SHP77 treated with DMSO at 0.1 percent for 48 hours (cell line): Measurements from ENCODE around the gene CCDC34.

Experiments used
- DNase-seq: peaks from one replicate; lab custom pipeline; 2025; lab: John Stamatoyannopoulos, UW

Gene CCDC34, protein sequence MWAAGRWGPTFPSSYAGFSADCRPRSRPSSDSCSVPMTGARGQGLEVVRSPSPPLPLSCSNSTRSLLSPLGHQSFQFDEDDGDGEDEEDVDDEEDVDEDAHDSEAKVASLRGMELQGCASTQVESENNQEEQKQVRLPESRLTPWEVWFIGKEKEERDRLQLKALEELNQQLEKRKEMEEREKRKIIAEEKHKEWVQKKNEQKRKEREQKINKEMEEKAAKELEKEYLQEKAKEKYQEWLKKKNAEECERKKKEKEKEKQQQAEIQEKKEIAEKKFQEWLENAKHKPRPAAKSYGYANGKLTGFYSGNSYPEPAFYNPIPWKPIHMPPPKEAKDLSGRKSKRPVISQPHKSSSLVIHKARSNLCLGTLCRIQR

DNA sequence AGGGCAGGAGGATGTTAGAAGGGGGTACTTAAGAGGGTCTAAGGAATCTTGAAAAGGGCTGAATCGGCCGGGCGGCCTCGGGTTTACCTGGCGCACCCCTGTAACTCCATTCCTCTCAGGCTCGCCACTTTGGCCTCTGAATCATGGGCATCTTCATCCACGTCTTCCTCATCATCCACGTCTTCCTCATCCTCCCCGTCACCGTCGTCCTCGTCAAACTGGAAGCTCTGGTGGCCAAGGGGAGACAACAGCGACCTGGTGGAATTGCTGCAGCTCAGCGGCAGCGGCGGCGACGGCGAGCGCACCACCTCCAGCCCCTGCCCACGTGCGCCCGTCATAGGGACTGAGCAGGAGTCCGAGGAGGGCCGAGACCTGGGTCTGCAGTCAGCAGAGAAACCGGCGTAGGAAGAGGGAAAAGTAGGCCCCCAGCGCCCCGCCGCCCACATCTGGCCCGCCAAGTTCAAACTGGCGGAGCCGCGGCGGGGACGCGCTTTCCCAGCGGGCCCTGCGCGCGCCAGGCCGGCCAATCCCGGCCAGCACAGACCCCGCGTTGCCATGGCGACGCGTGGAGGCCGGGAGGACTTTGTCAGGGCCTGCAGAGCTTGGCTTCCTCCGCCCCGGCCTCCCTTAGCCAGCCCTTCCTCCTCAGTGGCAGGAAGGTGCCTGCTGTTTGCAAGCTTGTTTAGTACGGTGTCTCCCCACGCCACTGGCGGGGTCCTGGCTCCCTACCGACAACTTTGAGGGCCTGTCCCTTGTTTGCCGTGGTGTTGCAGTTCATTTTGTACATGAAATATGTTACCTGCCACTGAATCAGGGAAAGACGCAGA lies at the start of gene CCDC34:
Gene CCDC34 (minus strand): TSS at position 467 of the 827 bp plus-strand sequence. CDS start 21 bp downstream, at position 446.
- DNase-seq: peak; percentile 34

DNA sequence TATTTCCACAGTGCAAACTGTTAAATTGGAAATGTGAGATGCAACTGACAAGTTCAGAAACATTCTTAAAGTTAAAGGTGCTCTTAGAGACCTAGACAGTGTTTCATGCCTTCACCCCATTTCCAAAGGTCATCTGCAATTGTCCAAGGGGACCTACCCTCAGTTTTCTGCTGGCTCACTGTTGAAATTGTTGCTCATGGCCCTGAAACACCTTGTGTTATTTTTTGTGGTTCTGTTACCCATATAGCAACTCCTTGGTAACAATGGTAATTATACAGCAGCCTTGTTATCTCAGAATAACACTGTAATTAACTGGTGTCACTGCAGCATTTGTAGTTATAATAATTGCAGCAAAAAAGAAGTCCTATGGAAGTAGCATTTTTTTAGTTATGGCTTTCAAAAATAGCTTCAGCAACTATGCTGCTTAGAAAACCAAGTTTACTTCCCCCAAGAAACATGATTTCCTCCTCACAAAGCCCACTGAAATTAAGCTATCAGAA lies 49.2 kb upstream of the CCDC34 start:
- no peak for DNase-seq

DNA sequence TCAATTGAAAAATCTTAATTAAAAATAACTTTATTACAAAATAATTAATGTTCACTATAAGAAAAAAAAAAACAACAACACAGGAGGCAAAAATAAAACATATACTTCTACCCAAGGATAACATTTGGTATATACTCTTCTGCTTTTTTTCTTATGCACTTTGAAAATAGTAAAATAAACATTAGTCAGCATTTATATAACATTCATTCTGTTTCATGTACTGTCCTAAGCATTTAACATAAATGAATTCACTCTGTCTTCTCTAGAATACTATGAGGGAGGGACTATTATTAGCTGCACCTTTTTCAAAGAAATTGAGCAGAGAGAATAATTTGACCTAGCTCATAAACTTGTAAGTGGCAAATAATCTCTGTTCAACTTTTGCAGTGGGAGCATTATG lies 48.3 kb upstream of the CCDC34 start:
- DNase-seq: no peak

DNA sequence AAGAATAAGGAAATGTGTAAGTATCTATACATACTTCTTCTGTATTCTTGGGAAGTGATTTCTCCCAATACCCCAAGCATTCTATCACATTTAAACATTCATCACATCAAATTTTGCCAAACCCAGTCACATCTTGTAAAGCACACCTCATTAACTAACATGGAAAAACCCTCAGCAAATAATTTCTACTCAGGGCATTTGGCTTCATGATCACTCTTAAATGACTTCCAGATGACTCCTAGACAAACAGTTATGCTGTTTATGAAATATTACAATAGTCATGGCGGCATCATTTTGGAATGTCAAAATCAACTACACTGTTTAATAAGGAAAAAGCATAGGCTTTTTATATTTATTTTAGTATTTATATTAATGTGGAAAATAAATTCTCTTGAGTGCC lies 47.3 kb upstream of the CCDC34 start:
- DNase-seq: no peak

DNA sequence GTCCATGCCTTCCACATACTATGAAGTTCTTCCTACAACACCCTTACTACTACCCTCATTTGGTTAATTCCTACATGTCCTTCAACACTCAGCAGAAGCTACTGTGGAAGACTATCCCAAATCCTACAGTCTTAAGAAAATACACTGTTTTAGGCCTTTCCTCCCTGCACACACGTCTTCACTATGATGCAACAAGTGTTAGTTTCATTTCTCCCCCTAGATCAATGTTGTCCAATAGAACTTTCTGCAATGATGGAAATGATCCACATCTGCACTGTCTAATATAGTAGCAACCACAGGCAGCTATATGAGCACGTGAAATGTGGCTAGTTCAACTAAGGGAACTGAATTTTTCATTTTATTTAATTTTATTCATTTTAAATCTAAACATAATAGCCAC lies 46.7 kb upstream of the CCDC34 start:
- DNase-seq: no peak

DNA sequence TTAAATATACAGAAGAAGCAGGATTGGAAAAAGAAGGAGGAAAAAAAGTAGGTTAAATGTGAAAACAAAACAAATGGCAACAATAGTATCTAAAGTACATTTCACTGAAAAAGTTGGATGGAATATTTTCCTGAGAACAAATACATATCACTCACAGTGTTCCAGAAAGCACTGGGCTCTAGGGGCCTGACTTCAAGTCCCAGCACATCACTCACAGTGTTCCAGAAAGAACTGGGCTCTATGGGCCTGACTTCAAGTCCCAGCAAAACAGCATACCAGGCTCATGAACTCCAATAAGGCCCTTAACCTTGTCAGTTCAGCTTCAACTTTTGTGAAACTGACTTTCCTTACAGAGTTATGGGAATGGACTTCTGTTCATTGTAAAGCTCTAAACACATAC lies 46.0 kb upstream of the CCDC34 start:
- no peak for DNase-seq

DNA sequence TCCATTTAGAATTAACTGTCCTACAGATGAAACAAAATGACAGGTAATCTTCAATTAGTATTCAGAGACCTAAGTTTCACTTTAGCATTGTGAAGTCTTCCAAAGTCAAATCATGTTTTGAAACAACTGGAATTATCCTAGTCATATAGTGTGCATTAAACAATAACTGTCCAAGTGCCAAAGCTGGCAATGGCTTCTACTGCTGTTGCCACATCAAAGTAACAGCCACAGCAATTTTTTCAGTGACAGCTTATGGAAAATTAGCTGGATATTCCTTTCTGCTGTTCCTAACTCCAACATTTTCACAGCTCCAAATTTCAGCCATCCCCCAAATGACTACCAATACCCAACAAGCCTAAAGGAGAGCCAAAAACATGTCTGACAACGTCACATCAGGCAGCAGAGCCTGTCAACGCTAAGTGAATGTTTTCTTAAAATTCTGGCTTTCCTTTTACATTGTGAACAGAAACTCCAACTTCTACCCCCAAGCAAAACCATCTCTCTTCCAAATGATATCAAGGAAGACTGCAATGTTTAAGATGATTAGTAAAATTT lies 45.3 kb upstream of the CCDC34 start:
- no peak for DNase-seq

DNA sequence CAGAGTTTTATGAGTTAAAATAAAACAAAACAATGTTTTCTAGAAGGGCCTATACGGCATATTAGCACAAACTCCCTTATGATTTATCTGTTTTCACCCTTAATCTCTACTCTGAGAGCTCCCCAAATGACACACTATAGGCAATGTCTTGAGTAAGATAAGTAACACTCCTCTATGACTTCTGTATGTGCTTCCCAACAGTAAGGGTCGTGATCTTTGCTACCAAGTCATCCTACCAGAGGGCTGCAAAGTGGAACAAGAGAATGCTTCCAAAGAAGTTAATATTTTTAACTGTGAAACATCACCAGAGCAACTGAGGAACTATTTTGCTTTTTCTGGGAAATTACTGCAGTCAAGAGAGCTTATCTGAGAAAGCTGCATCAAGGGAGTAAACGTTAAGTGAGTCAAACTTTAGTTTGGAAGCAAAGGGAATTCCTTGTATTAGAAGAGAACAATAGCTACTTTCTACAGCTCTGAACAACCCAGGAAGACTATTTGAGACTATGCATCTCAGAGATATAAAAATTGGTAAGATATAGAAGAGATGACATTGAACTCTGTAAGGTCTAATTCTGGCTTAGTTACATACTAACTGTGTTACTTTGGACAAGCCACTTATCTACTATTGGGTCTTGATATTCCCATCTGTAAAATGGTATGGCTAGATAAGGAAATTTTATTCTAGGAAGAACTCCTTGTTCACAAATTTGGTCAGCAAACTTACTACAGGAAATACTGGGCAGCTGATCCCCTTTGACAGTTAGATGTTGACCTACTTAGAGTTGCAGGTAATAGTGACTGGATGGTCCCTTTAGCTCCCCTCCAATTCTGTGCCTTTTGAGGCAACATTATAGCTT lies 43.7 kb upstream of the CCDC34 start:
- DNase-seq: no peak

DNA sequence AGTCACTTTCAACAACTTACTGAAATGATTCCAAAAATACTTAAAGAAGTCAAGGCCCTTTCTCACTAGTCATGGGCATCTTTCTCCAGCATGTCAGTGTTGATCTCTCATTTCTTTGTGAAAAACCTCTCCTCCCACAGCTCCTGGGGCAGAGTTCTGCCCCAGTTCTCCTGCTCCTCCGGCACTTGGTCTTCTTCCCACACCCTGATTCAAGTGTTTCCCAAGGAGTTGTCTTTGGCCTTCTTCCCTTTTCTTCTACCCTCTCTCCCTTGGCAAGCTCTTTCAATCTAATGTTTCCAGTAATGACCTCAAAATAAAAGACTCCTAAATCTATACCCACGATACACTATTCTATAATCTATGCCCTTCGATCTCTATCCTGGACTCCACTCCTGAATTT lies 42.1 kb upstream of the CCDC34 start:
- no peak for DNase-seq

DNA sequence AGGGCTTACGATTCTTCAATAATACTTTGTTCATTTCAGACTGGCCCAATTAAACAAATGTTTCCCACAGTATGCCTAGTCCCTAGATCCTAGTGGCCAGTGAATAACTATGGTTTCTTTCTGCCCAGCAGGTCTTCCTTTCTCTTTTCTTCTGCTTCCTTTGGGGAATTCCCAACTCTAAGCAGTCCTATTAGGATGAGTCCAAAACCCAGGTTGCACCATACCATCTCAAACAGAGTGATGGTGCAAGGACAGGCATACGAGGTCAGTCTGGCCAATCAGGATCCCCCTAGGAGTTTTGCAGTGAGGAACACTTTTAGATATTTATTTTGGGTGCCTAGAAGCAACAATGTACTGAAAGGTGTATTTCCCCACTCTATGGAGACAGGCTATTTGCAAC lies 41.4 kb upstream of the CCDC34 start:
- no peak for DNase-seq

DNA sequence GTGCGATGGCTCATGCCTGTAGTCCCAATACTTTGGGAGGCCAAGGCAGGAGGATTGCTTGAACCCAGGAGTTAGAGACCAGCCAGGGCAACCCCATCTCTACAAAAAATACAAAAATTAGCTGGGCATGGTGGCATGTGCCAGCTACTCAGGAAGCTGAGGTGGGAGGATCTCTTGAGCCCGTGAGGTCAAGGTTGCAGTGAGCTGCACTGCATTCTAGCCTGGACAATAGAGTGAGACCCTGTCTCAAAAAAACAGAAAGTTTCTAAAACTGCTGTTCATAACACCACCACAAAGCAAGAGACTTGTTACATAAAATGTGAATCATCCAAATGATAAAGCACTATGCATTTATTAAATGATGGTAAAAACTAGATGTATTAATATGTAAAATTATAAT lies 40.2 kb upstream of the CCDC34 start:
- DNase-seq: no peak

DNA sequence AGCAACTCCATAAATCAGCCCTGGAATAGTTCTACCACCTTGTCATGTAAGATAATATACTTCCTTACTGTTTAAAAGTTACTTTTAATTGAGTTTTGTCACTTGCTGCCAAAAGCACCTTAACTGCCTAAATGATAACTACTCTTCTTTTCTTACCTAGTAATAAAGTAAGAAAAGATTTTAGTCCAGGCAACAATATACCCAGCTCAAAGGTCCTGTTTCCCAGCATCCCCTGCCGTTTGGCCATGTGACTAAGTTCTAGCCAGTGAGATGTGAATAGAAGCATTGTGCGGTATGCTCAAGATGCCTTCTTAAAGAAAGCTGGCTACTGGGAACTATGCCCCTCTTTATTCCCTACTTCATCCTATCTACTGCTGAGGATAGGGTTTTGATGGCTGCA lies 39.4 kb upstream of the CCDC34 start:
- DNase-seq: no peak

DNA sequence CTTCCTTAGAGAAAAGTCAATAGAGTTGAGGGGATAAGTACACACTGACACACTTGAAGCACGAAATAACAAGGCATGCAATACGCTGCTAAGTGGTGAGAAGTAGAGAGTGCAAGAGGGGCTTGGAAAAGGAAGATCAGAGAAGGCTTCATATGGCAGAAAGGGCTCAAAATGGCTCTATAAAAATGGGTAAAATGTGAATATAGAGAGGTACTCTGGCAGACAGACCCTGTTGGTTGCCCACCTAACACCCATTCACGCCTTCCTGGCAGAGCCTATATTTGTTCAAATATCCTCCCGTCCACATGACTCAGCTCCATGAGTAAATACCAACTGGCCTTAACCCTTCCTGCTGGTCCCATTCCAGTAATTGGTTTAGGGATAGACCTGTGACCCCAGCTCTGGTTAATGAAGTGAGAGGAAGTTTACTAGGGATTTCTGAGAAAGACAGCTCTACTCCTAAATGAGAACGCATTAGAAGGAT lies 38.9 kb upstream of the CCDC34 start:
- no peak for DNase-seq

DNA sequence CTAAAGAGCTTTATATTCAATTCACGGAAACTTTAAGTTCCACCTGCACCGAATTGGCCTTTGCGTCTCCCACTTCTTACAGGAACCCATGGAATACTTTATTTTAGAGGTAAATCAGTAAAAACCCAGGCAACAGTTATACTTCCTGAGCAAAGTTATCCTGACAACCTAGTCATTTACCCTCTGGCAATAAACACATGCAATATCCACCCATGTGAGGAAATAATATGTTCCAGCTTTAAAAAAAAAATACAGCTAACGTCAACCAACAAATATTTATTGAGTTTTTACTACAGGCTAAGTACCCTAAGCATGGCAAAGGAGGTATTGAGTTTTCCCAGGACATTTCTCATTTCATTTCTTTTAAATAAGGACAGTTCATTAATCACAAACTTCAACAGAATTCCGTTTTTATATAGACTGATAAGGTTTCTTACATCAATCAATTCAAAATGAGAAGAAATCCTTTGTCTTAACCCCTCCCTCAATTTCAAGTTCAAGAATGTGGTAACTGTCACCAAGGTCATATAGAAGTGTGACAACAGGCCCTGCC lies 38.3 kb upstream of the CCDC34 start:
- no peak for DNase-seq

DNA sequence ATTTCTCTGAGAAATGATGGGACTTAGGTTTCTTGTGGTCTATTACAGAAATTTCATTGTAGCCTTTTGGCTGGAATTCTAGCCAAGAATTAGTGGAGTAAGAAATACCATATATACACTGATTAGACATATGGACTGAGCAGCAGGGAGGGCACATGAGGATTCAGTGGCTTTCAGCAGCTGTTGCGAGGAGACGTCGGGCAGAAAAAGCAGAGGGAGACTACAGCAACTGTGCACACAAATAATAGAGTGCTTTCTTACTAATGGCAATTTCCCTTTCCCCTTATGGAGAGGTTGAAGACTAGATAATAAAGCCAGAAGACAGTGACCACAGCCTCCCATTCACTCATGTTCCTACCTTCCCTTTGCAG lies 35.4 kb upstream of the CCDC34 start:
- no peak for DNase-seq

DNA sequence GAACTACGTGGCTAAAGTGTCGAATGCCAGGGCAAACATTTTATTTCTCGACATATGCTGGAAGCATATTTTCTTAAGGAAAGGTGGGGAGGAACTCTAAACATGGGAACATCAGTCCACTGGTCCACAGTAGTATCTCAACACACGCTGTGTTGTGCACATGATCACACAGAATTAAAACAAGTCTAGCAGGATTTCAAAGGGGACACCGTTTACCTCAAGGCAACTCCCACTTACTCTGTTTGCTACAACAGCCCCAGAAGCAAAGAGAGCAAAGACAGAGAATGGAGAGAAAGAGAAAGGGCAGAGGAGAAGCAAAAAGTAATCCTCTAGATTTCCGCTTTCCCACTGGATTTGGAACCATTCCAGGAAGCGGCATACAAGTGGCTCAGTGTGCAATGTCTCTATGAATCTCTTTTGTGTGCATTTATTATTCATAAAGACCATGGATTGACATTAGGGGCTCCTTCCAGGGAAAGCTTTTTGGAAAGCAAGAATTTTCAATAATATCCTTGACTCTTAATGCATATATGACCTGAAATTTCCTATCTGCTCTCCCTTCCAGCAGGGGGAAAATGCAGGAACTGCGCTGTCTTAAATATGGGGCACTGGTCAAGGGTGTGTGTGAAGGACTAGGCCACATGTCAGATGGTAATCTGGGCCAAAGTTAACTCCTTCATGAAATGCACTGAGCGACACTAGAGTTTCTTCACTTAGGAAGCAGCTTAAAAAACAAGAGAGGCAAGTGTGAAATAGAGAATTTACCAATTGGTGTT lies 34.8 kb upstream of the CCDC34 start:
- DNase-seq: no peak

DNA sequence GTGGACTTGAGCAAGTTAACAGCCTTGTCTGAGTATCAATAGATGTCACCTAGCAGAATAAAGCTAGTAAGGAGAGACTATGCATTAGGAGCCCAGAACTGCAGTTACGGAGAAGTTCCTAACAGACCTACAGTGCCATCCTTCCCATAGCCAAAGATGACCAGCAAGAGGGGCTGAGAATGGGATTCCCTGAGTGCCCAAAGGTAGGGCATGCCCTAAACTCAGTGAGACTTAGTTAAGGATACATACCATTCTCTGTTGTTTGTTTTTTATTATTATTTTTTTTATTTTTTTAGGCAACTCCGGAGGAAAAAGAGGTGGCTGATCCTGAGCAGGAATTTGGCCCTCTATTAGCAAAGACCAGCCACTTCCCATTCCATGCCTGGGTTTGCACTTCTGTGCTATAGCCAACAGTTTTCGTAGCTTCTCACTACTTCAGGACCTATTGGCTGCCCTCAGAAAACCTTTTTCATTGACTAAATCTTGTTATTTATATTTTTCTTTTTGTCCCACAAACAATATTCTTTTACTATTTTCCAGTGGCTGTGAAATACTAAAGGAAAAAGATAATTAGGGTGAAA lies 33.3 kb upstream of the CCDC34 start:
- DNase-seq: no peak

DNA sequence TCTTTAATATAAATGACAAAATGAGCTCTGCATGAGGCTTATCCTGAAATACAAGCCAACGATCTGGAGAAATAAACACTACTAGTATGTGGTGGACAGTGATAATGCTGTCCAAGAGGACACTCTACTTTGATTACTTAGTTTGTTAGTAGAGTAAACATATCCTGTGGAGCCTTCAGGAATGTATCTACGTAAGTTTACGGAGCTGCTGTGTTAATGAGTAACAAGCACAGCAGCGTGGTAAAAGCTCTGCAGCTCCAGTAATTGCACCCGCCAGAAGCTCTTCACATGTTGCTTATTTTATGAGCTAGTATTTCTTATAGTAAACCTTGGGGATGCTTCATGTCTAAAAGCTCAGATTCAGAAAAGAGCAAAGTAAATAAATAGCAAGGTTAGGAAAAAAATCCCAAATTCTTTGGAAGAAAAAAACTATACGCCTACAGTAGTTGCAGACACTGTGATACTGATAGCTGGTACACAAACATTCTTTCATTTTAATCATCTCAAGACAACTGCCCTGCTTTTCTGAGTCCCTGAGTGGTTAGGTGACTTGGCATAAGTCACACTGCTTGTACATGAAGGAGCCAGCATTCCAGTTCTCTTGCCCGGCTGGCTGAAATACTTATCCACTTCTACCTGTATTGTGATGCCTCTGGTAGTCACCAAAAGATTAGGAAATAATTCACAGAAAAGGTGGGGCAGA lies 32.7 kb upstream of the CCDC34 start:
- no peak for DNase-seq

DNA sequence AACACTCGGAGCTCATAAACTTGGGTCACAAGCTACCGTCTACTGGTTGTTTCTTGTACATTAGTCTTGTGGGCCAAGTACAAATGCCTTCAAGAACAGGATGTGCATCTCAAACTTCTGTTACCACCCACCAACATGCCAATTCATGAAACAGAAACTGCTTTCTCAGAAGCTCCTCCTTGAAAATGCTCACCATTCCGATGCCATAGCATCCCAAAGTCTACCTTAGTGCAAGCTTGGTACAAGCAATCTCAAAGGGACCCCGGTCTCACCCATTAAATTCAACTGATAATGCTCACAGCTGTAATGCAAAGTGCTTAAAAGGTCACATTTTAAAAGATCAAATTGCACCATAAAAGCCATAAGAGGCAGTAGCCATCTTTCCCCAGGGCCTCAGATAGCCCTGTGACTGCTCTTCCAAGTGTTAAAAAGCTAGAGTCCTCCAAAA lies 31.8 kb upstream of the CCDC34 start:
- DNase-seq: no peak
